GM12878 (cell line): ENCODE measurements around the gene FXYD3. TPM values are rescaled to one million over a fixed set of nuclear protein-coding genes. Genes with fewer than 3 reads are reported as not detected.

Source experiments
- BACH1 ChIP-seq: fragments of 450-650 bp; IDR thresholded peaks from 2 replicates; pipeline ENCODE4 v1.6.1; 2017; ENCODE audit warnings: mild to moderate bottlenecking, borderline replicate concordance
- BCL11A ChIP-seq: IDR thresholded peaks from 2 replicates; pipeline ENCODE4 v1.6.1; 2011; ENCODE audit warnings: low read depth, low read length
- GATAD2B ChIP-seq: fragments of 450-650 bp; conservative IDR thresholded peaks from 2 replicates; pipeline ENCODE4 v1.6.1; 2017; ENCODE audit warnings: low read depth, mild to moderate bottlenecking, moderate library complexity
- HDAC2 ChIP-seq: fragments of 200-600 bp; sonication (generic); IDR thresholded peaks from 2 replicates; pipeline ENCODE4 v1.6.1; 2017
- HDAC6 ChIP-seq: fragments of 200-600 bp; sonication (generic); IDR thresholded peaks from one replicate; pipeline ENCODE4 v1.8.0; 2017; ENCODE audit warnings: antibody characterized with exemption; ENCODE audit not compliant: unreplicated experiment
- HDGF ChIP-seq: fragments of 450-650 bp; IDR thresholded peaks from 2 replicates; pipeline ENCODE4 v1.6.1; 2016; ENCODE audit warnings: antibody characterized with exemption
- IKZF2 ChIP-seq, 2 experiments: fragments of 450-650 bp; IDR thresholded peaks; 2 replicates each; pipeline ENCODE4 v1.6.1; 2017; ENCODE audit warnings: mild to moderate bottlenecking in 2 of 2, moderate library complexity in 2 of 2
- LARP7 ChIP-seq: fragments of 450-650 bp; IDR thresholded peaks from 2 replicates; pipeline ENCODE4 v1.6.1; 2017; ENCODE audit warnings: mild to moderate bottlenecking
- MYB ChIP-seq: fragments of 150-350 bp; IDR thresholded peaks from 2 replicates; pipeline ENCODE4 v1.6.1; 2014; ENCODE audit warnings: mild to moderate bottlenecking, low read depth, low read length, borderline replicate concordance
- NBN ChIP-seq: fragments of 450-650 bp; IDR thresholded peaks from 2 replicates; pipeline ENCODE4 v1.6.1; 2016
- NFIC ChIP-seq: IDR thresholded peaks from 2 replicates; pipeline ENCODE4 v1.6.1; 2012; ENCODE audit warnings: low read depth, mild to moderate bottlenecking, inconsistent platforms, low read length, moderate library complexity
- SMAD5 ChIP-seq: IDR thresholded peaks from 2 replicates; pipeline ENCODE4 v1.6.1; 2016; ENCODE audit warnings: antibody characterized with exemption, low read depth
- SMC3 ChIP-seq: IDR thresholded peaks from 2 replicates; pipeline ENCODE4 v1.6.1; 2011; ENCODE audit warnings: low read length, improper control_type of control experiment, borderline replicate concordance
- TBL1XR1 ChIP-seq: IDR thresholded peaks from 2 replicates; pipeline ENCODE4 v1.6.1; 2012; ENCODE audit warnings: low read depth, low read length, improper control_type of control experiment
- YY1 ChIP-seq: IDR thresholded peaks from 2 replicates; pipeline ENCODE4 v1.6.1; 2011; ENCODE audit warnings: low read depth, mild to moderate bottlenecking, low read length
- ZNF207 ChIP-seq: fragments of 450-650 bp; IDR thresholded peaks from 2 replicates; pipeline ENCODE4 v1.6.1; 2014; ENCODE audit warnings: antibody characterized with exemption, mild to moderate bottlenecking, borderline replicate concordance
- polyA plus RNA-seq, 11 experiments: library from polyadenylated mRNA; depleted of rRNA in 4 of 11; unstranded in 6 of 11; stranded (reverse) in 5 of 11; fragments of >200 nt; fragmentation: Nextera tagmentation in 4 of 11; fragmentation: Illumina TruSeq in 1 of 11; extraction: Ambion mirVana in 4 of 11; extraction: Trizol in 1 of 11; gene quantifications; 1 replicate in 1 of 11; 2 replicates in 10 of 11; pipeline versions ENCODE4 v1.2.1 to v1.2.3, GENCODE V29; 2011 to 2016; ENCODE audit warnings: inconsistent platforms in 2 of 11, missing spikeins in 2 of 11, low read depth in 1 of 11
- total RNA-seq, 4 experiments: library from RNA; depleted of rRNA in 3 of 4; stranded (reverse); fragments of >200 nt in 3 of 4; fragmentation: Illumina TruSeq in 1 of 4; extraction: Trizol in 1 of 4; gene quantifications; 2 replicates each; pipeline versions ENCODE4 v1.2.1 to v1.2.3, GENCODE V29; 2013 to 2021
- TF ChIP-seq, protein P1 (sequence below): fragments of 450-650 bp; formaldehyde crosslinking; IDR thresholded peaks from 2 replicates; pipeline ENCODE4 v1.5.0; 2022; ENCODE audit warnings: mild to moderate bottlenecking, missing genetic modification characterization
- TF ChIP-seq, protein P2 (sequence below): fragments of 450-650 bp; IDR thresholded peaks from 2 replicates; pipeline ENCODE4 v1.6.1; 2017; ENCODE audit warnings: low read depth, mild to moderate bottlenecking, moderate library complexity
- TF ChIP-seq, protein P3 (sequence below): fragments of 450-650 bp; IDR thresholded peaks from 2 replicates; pipeline ENCODE4 v1.6.1; 2014; ENCODE audit warnings: mild to moderate bottlenecking
- TF ChIP-seq, protein P4 (sequence below): IDR thresholded peaks from 2 replicates; pipeline ENCODE4 v1.6.1; 2012; ENCODE audit warnings: low read depth, low read length, improper control_type of control experiment

The FXYD3 gene
- total and polyA plus RNA-seq, 10 of the 15 experiments (the other 5 are each of a cell fraction or from before 2014, with no cell fraction given) = 0.09 to 0.44 TPM; not detected in 8

DNA sequence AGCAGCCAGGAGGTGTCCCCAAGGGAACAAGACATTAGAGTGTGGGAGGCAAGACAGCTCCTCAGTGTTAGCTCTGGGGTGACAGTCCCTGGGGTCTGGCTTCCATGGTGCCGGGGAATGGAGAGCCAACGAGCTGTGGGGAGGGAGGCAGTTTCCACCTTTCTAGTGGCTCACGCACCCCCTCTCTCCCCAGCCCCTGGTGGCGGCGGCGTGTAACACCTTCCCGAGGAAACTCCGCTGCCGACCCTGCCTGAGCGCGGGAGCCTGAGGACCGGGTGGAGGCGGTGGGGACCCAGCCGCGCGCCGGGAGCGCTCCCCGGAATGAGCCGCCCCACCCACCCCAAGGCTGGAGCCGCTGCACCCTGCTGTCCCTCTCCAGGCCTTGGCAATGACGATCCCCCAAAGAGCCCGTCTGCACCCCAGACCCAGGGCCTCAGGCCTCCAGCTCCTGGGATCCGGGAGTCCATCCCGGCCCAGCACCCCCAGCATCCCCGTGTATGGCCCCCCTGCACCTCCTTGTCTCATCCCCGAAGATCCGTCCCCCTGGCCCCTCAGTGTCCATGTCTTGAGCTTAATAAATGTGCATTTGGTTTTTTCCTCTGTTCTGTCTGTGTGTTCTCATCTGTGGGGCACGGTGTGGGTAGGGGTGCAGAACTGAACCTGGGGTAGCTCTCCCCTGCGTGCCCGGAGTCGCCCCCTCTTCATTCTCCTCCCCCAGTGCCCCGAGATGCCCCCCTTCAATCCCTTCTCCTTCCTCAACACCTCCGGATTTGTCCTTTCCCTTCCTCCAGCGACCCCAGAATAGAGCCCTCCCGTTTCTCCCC, 38.3 kb downstream of the FXYD3 start (continued):
- TF ChIP-seq, protein P1, sequence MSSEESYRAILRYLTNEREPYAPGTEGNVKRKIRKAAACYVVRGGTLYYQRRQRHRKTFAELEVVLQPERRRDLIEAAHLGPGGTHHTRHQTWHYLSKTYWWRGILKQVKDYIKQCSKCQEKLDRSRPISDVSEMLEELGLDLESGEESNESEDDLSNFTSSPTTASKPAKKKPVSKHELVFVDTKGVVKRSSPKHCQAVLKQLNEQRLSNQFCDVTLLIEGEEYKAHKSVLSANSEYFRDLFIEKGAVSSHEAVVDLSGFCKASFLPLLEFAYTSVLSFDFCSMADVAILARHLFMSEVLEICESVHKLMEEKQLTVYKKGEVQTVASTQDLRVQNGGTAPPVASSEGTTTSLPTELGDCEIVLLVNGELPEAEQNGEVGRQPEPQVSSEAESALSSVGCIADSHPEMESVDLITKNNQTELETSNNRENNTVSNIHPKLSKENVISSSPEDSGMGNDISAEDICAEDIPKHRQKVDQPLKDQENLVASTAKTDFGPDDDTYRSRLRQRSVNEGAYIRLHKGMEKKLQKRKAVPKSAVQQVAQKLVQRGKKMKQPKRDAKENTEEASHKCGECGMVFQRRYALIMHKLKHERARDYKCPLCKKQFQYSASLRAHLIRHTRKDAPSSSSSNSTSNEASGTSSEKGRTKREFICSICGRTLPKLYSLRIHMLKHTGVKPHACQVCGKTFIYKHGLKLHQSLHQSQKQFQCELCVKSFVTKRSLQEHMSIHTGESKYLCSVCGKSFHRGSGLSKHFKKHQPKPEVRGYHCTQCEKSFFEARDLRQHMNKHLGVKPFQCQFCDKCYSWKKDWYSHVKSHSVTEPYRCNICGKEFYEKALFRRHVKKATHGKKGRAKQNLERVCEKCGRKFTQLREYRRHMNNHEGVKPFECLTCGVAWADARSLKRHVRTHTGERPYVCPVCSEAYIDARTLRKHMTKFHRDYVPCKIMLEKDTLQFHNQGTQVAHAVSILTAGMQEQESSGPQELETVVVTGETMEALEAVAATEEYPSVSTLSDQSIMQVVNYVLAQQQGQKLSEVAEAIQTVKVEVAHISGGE (CRISPR knock-in tag) = no peak
- TF ChIP-seq HDAC2 (no peak), IKZF2 (IDR thresholded peaks at IDR 0.05) (0 out of 4 replicates have a peak, but pooled peaks have one; percentile 26 to 27), SMAD5 (no peak), BCL11A (no peak), NFIC (no peak), HDAC6 (no peak), NBN (0 out of 2 replicates have a peak, but pooled peaks have one; percentile 16), MYB (no peak), BACH1 (no peak), SMC3 (peak; percentile 37; the same call in 1 of the 2 replicates), YY1 (0 out of 2 replicates have a peak, but pooled peaks have one; percentile 41), HDGF (no peak), ZNF207 (no peak), TBL1XR1 (0 out of 2 replicates have a peak, but pooled peaks have one; percentile 29), GATAD2B (0 out of 2 replicates have a peak, but pooled peaks have one; percentile 36), LARP7 (no peak)
- TF ChIP-seq, protein P2, sequence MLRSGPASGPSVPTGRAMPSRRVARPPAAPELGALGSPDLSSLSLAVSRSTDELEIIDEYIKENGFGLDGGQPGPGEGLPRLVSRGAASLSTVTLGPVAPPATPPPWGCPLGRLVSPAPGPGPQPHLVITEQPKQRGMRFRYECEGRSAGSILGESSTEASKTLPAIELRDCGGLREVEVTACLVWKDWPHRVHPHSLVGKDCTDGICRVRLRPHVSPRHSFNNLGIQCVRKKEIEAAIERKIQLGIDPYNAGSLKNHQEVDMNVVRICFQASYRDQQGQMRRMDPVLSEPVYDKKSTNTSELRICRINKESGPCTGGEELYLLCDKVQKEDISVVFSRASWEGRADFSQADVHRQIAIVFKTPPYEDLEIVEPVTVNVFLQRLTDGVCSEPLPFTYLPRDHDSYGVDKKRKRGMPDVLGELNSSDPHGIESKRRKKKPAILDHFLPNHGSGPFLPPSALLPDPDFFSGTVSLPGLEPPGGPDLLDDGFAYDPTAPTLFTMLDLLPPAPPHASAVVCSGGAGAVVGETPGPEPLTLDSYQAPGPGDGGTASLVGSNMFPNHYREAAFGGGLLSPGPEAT = no peak
- TF ChIP-seq, protein P3, sequence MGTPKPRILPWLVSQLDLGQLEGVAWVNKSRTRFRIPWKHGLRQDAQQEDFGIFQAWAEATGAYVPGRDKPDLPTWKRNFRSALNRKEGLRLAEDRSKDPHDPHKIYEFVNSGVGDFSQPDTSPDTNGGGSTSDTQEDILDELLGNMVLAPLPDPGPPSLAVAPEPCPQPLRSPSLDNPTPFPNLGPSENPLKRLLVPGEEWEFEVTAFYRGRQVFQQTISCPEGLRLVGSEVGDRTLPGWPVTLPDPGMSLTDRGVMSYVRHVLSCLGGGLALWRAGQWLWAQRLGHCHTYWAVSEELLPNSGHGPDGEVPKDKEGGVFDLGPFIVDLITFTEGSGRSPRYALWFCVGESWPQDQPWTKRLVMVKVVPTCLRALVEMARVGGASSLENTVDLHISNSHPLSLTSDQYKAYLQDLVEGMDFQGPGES = no peak
- TF ChIP-seq, protein P4, sequence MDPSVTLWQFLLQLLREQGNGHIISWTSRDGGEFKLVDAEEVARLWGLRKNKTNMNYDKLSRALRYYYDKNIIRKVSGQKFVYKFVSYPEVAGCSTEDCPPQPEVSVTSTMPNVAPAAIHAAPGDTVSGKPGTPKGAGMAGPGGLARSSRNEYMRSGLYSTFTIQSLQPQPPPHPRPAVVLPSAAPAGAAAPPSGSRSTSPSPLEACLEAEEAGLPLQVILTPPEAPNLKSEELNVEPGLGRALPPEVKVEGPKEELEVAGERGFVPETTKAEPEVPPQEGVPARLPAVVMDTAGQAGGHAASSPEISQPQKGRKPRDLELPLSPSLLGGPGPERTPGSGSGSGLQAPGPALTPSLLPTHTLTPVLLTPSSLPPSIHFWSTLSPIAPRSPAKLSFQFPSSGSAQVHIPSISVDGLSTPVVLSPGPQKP = 0 out of 2 replicates have a peak, but pooled peaks have one; percentile 35
